Testis (tissue), 3 donors: ENCODE measurements around the gene ERMP1. TPM values are rescaled to one million over a fixed set of nuclear protein-coding genes. Genes with fewer than 3 reads are reported as not detected.

Source experiments
- DNase-seq: peaks from one replicate; pipeline ENCODE4 v3.0.0-alpha.2; 2019
- H3K27ac ChIP-seq, 2 donors: fragments of 200-600 bp; sonication (generic); one replicate each; pipeline ENCODE4 v1.5.1; 2019
- H3K27me3 ChIP-seq: fragments of 200-600 bp; sonication (generic); one replicate; pipeline ENCODE4 v1.5.1; 2019
- H3K36me3 ChIP-seq: fragments of 200-600 bp; sonication (generic); one replicate; pipeline ENCODE4 v1.5.1; 2017; ENCODE audit warnings: low read depth; ENCODE audit errors: missing control alignments
- H3K4me1 ChIP-seq: fragments of 200-600 bp; sonication (generic); one replicate; pipeline ENCODE4 v1.5.1; 2019
- H3K4me3 ChIP-seq, 2 donors: fragments of 200-600 bp; sonication (generic); one replicate each; pipeline ENCODE4 v1.5.1; 2017 to 2019
- H3K9me3 ChIP-seq: fragments of 200-600 bp; sonication (generic); one replicate; pipeline ENCODE4 v1.5.1; 2017
- POLR2A ChIP-seq: fragments of 450-650 bp; IDR thresholded peaks from one replicate; pipeline ENCODE4 v1.6.1; 2017; ENCODE audit warnings: antibody characterized with exemption, mild to moderate bottlenecking, moderate library complexity
- WGBS, 2 donors: methylation state at CpG; one replicate each; pipeline ENCODE4 v1.1.5; 2018; 5-methylcytosine and 5-hydroxymethylcytosine counted together
- intact Hi-C: fragments of 100-400 bp; cut with DNase I; formaldehyde crosslinking; loops from one replicate; pipeline ENCODE4 v1.15.1; 2023; ENCODE audit warnings: low total_unique reads
- polyA plus RNA-seq: library from polyadenylated mRNA; stranded (reverse); fragments of 350-450 nt; fragmentation: Illumina TruSeq; extraction: RNeasy Lipid Tissue Mini Kit (QIAGEN cat#74804); gene quantifications from one replicate; pipeline ENCODE4 v1.2.3, GENCODE V29; 2014; ENCODE audit warnings: low read depth, low replicate concordance; ENCODE audit not compliant: insufficient read depth
- total RNA-seq, 2 donors: library from RNA; depleted of rRNA; stranded (reverse); fragments of >200 nt; gene quantifications; one replicate each; pipeline ENCODE4 v1.2.3, GENCODE V29; 2016
- TF ChIP-seq, protein P1 (sequence below), 3 experiments: fragments of 450-650 bp in 2 of 3; fragments of 200-600 bp in 1 of 3; sonication (generic) in 1 of 3; IDR thresholded peaks; one replicate each; pipeline ENCODE4 v1.5.1; 2016 to 2019; ENCODE audit warnings: antibody characterized with exemption in 3 of 3, mild to moderate bottlenecking in 2 of 3, moderate library complexity in 1 of 3

Gene ERMP1
- total and polyA plus RNA-seq, 3 donors from 2014 or later, result 25.7 to 28.9 (median 28.4) TPM

GRCh38 chr9:5870691-5871090, 37.8 kb upstream of the ERMP1 start:
- H3K27me3 ChIP-seq, result no peaks in the 10 kb centered on the region
- 80 to 90% methylated on average over 3 of the region's 3 CpGs for WGBS, 2 donors
- H3K9me3 ChIP-seq, result no peaks in the 10 kb centered on the region
- intact Hi-C loops, result no loop called here
- H3K36me3 ChIP-seq, result no peaks in the 10 kb centered on the region
- no peak overlapping the region for H3K4me3 ChIP-seq
- no peak for DNase-seq
- TF ChIP-seq, protein P1, sequence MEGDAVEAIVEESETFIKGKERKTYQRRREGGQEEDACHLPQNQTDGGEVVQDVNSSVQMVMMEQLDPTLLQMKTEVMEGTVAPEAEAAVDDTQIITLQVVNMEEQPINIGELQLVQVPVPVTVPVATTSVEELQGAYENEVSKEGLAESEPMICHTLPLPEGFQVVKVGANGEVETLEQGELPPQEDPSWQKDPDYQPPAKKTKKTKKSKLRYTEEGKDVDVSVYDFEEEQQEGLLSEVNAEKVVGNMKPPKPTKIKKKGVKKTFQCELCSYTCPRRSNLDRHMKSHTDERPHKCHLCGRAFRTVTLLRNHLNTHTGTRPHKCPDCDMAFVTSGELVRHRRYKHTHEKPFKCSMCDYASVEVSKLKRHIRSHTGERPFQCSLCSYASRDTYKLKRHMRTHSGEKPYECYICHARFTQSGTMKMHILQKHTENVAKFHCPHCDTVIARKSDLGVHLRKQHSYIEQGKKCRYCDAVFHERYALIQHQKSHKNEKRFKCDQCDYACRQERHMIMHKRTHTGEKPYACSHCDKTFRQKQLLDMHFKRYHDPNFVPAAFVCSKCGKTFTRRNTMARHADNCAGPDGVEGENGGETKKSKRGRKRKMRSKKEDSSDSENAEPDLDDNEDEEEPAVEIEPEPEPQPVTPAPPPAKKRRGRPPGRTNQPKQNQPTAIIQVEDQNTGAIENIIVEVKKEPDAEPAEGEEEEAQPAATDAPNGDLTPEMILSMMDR (IDR thresholded peaks at IDR 0.05), result no peak
- TF ChIP-seq POLR2A, result no peak
- H3K27ac ChIP-seq, result no peak overlapping the region
- no peaks in the 10 kb centered on the region for H3K4me1 ChIP-seq

GRCh38 chr9:5870020-5870339, 37.1 kb upstream of the ERMP1 start:
- no peak for DNase-seq
- H3K4me1 ChIP-seq, result no peaks in the 10 kb centered on the region
- no peaks in the 10 kb centered on the region for H3K9me3 ChIP-seq
- intact Hi-C loops, result no loop called here
- 79 to 100% methylated on average over 1 to 2 of the region's 2 CpGs for WGBS, 2 donors
- H3K36me3 ChIP-seq, result no peaks in the 10 kb centered on the region
- no peaks in the 10 kb centered on the region for H3K27me3 ChIP-seq
- TF ChIP-seq, protein P1 (IDR thresholded peaks at IDR 0.05), result no peak
- TF ChIP-seq POLR2A, result no peak
- no peak overlapping the region for H3K4me3 ChIP-seq
- no peak overlapping the region for H3K27ac ChIP-seq

- no peaks in the 10 kb centered on the region for H3K27me3 ChIP-seq
- DNase-seq, result no peak
- H3K36me3 ChIP-seq, result no peaks in the 10 kb centered on the region
- H3K4me1 ChIP-seq, result no peaks in the 10 kb centered on the region
- no peaks in the 10 kb centered on the region for H3K9me3 ChIP-seq
- no peak overlapping the region for H3K4me3 ChIP-seq
- WGBS, 2 donors, result 82 to 86% methylated on average over 3 of the region's 3 CpGs
- no peak for TF ChIP-seq POLR2A
- TF ChIP-seq, protein P1 (IDR thresholded peaks at IDR 0.05), result no peak
- intact Hi-C loops, result no loop called here
- no peak overlapping the region for H3K27ac ChIP-seq
These were observed 36.5 kb upstream of the ERMP1 start for GRCh38 chr9:5869315-5870019.

DNA sequence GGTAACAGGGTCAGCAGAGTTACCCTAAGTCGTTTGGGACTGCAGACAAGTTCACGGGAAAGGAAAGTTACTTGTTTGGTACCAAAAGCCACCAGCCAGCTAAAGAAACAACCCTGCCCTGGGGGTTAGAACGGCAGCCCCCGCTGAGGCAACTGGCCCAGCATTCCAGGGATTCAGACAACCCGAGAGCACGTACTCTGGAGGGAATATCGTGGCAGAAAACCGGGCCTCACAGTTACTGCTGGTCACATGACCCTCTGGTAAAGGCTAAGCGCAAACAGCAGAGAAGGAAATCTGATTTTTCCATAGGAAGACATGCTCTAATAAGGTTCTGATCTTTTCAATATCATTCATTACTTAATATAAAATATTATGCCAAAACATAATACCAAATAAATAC, 35.3 kb upstream of the ERMP1 start:
- Histone ChIP-seq H3K36me3 (no peaks in the 10 kb centered on the region), H3K27ac (no peak overlapping the region), H3K4me3 (no peak overlapping the region), H3K27me3 (no peaks in the 10 kb centered on the region), H3K4me1 (peaks cover 3% of the 10 kb centered on the region), H3K9me3 (no peaks in the 10 kb centered on the region)
- intact Hi-C loops, result no loop called here
- DNase-seq, result no peak
- TF ChIP-seq POLR2A, result no peak
- TF ChIP-seq, protein P1 (IDR thresholded peaks at IDR 0.05), result no peak
- 78 to 84% methylated on average over 9 of the region's 9 CpGs for WGBS, 2 donors

DNA sequence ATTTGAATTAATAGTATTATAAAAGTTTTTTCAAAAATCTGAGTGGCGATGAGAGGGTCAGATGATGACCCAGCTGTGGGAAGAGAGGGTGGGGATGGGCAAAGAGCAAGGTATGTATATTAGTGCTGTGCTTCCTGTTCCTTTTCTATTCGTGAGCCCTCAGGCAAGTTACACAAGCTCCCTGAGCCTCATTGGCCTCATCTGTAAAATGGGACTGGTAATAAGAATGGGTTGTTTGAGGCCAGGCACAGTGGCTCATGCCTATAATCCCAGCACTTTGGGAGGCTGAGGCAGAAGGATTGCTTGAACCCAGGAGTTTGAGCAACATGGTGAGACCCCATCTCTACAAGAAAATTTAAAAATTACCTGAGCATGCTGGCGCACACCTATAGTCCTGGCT, 33.8 kb upstream of the ERMP1 start:
- Histone ChIP-seq H3K9me3 (no peaks in the 10 kb centered on the region), H3K27me3 (no peaks in the 10 kb centered on the region), H3K27ac (no peak overlapping the region), H3K4me3 (no peak overlapping the region), H3K4me1 (peaks cover 4% of the 10 kb centered on the region), H3K36me3 (no peaks in the 10 kb centered on the region)
- DNase-seq, result no peak
- intact Hi-C loops, result no loop called here
- WGBS, 2 donors, result 94 to 96% methylated on average over 3 of the region's 3 CpGs
- TF ChIP-seq POLR2A, result no peak
- TF ChIP-seq, protein P1 (IDR thresholded peaks at IDR 0.05), result no peak
